GM19463 (cell line): ENCODE results near the gene APOB.

Source experiments
- ATAC-seq: cut with Tn5 transposase; IDR thresholded peaks from one replicate; pipeline ENCODE4 v1.9.1; 2021; ENCODE audit warnings: mild to moderate bottlenecking, moderate library complexity; ENCODE audit not compliant: unreplicated experiment

APOB gene, protein sequence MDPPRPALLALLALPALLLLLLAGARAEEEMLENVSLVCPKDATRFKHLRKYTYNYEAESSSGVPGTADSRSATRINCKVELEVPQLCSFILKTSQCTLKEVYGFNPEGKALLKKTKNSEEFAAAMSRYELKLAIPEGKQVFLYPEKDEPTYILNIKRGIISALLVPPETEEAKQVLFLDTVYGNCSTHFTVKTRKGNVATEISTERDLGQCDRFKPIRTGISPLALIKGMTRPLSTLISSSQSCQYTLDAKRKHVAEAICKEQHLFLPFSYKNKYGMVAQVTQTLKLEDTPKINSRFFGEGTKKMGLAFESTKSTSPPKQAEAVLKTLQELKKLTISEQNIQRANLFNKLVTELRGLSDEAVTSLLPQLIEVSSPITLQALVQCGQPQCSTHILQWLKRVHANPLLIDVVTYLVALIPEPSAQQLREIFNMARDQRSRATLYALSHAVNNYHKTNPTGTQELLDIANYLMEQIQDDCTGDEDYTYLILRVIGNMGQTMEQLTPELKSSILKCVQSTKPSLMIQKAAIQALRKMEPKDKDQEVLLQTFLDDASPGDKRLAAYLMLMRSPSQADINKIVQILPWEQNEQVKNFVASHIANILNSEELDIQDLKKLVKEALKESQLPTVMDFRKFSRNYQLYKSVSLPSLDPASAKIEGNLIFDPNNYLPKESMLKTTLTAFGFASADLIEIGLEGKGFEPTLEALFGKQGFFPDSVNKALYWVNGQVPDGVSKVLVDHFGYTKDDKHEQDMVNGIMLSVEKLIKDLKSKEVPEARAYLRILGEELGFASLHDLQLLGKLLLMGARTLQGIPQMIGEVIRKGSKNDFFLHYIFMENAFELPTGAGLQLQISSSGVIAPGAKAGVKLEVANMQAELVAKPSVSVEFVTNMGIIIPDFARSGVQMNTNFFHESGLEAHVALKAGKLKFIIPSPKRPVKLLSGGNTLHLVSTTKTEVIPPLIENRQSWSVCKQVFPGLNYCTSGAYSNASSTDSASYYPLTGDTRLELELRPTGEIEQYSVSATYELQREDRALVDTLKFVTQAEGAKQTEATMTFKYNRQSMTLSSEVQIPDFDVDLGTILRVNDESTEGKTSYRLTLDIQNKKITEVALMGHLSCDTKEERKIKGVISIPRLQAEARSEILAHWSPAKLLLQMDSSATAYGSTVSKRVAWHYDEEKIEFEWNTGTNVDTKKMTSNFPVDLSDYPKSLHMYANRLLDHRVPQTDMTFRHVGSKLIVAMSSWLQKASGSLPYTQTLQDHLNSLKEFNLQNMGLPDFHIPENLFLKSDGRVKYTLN (N-terminal part only)

GRCh38 chr2:21043744-21044532 lies at the start of gene APOB:
Gene APOB, minus strand, starts transcription at chr2:21044073. Its CDS starts 128 bp downstream, at chr2:21043945.
- ATAC-seq, result no peak

DNA sequence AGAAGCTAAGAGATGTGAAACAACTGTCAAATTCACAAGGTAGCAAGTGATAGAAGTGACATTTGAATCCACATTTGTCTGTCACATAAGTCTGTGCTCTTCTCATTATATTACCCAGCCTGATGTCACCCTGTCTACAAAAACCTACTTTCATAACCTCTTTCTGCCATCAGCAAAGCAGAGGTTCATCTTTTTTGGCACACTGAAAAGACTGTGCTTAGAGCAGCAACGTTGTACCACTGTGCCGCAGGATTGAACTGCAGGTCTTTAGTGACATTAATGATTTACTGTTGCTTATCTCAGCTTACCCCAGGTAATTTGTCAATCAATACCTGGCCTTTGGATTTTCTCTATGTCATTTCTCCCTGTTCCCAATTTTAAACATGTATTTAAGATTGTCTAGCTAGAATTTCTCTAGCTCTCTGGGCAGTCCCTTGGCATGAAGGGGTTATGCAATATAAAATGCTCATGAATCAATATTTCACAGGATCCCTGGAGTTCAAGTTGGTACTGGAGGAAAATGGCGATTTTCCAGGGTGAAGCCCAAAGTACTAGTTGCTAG lies 48.5 kb upstream of the APOB start:
- ATAC-seq, result no peak

GRCh38 chr2:21084401-21084800 lies 40.5 kb upstream of the APOB start:
- no peak for ATAC-seq

DNA sequence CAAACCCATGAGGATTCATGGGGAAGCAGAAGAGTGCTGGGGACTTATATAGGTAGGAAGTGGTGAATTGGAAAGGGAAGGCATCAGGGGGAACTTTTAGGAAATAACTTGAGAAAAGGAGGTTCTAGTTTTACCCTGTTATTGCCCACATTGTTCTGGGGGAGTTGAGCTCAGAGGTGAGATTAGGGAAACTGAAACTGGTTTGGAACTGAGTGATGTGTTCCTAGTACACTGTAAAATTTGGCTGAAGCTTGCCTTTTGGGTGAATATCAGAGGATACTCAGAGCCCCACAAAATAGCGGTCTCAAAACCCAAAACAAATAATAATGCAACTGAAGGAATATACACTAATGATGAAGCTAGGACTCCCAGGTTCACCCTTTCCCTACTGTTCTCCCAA lies 39.6 kb upstream of the APOB start:
- ATAC-seq, result no peak

DNA sequence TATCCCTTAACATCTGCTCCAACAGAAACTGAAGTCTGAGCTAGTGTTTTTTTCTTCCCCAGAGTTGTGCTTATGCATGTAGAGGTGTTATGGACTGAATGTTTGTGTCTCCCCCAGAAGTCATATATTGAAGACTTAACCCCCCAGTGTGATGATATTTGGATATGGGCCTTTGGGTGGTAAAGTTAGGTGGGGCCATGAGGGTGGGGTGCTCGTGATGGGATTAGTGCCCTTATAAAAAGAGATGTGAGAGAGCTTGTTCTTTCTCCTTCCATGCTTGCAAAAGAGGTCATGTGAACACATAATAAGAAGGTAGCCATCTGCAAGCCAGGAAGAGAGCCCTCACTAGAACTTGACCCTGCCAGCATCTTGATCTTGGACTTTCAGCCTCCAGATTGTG lies 34.4 kb upstream of the APOB start:
- ATAC-seq, result no peak

DNA sequence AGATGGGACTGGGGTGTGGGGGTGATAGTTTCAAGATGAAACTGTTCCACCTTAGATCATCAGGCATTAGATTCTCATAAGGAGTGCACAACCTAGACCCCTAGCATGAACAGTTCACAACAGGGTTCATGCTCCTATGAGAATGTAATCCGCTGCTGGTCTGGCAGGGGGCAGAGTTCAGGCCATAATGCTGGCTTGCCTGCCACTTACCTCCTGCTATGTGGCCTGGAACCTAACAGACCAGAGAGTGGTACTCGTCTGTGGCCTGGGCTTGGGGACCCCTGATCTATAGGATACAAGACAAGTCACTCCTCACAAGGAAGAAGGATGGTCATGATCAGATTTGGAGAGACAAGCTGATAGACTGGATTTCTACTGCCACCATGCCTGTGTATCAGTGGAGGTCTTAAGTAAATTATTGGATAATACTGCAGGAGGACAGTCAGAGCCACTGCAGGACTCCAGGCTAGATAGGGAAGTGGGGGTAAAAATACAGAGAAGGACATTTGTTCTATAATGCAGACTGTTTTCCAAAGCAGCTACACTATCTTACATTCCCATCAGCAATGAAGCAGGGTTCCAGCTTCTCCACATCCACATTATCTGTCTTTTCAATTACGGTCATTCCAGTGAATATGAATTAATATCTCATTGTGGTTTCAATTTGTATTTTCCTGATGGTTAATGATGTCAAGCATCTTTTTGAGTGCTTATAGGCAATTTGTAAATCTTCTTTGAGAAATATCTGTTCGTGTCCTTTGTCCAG lies 28.8 kb upstream of the APOB start:
- ATAC-seq, result no peak

- no peak for ATAC-seq
These were observed 26.7 kb upstream of the APOB start for GRCh38 chr2:21070341-21071257.

GRCh38 chr2:21069746-21070340 lies 26.0 kb upstream of the APOB start:
- ATAC-seq, result no peak

DNA sequence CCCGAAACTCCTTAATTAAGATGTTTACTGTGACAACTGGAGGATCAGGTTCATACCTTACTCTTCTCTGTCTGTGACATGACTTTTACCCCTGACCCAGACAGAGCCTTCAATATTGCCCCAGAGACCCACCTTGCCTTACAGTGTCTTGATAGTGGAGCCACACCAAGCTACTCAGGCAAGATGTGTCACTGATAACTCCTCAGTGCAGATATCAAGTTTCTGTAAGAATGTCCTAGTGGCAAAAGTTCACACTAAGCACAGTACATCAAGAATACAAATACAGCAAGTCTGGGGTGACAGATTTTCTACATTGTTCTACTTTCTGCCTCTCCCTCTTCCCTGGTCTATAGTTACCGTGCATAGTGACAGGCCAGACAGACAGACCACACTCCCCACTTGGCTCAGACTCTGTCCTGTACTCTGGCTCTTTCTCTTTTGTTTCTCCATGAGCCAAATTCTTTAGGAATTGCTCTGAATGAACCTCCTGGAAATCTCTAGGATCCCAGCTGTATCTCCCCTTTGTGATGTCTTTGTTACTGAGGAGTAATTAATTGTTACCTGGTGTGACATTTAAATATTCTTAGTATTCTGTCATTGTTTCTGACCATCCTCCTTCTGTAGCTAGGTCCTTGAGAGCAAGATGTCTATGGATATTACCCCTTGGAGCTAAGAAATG lies 24.1 kb upstream of the APOB start:
- no peak for ATAC-seq

DNA sequence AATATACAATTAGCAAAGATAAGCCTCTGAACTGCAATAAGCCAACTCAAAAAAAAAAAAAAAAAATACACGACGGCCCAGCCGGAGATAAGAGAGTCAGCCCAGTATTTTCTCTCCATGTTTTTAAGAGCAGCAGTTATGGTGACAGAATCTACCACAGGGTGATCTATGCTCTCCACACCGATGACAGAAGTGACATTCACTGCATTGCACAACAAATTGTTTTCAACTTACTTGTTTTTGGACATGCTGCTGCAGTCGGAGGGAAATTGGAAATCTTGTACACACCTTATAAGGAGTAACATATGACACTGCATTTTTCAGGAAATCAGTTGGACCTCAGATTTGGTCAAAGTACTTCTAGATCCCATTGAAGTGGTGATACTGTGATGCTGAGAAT lies 23.3 kb upstream of the APOB start:
- ATAC-seq, result no peak

GRCh38 chr2:21059885-21060610 lies 16.2 kb upstream of the APOB start:
- ATAC-seq, result no peak

- ATAC-seq, result no peak
These were observed 13.2 kb upstream of the APOB start for GRCh38 chr2:21057097-21057496.

DNA sequence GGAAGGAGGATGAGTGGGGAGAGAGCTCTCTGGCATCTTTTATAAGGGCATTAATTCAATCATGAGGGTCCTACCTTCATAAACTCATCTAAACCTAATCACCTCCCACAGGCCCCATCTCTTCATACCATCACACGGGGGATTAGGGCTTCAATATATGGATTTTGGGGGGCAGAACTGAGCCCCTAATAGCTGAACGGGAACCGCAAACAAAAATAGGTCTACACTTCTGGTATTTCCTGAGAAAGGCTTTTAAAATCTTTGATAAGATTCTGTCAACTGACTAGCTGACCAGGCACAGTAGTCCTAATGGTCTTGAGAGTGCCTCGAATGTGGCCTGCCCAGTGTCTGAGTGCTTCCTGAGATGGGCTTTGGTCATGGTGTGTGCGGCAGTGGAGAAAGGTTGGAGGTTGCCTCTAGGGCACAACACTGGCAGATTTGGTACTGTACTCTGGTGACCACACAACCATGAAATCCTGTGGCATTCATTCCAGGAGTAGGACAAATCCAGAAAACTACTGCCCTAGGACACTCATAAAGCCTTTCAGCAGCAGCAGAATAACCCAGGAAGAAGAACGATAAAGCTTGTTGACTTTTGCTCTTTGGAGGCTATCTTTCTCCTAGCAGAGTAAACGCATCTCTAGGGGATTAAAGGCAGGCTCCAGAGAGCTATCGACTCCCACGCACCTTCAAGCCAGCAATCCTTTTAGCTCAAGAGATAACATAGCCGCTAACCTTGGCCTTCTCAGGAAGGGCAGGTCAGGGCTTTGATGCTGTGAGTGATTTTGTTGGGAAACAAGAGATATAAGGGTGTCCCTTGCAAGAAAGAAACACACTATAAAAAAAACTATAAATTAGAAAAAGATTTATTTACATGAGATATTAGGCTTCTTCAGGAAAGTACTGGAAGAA lies 12.3 kb upstream of the APOB start:
- no peak for ATAC-seq

- ATAC-seq, result no peak
These were observed 11.6 kb upstream of the APOB start for GRCh38 chr2:21055451-21055850.

GRCh38 chr2:21054011-21054410 lies 10.1 kb upstream of the APOB start:
- ATAC-seq, result no peak

GRCh38 chr2:21052044-21052443 lies 8.2 kb upstream of the APOB start:
- ATAC-seq, result no peak
